GM12801 (cell line): Measurements from ENCODE around the gene YPEL1.

Experiments
- TF ChIP-seq, protein P1 (sequence below): IDR thresholded peaks from one replicate; pipeline ENCODE4 v1.5.1; 2011; ENCODE audit warnings: control low read depth; ENCODE audit not compliant: insufficient read length; ENCODE audit errors: extremely low read depth

YPEL1 gene

DNA sequence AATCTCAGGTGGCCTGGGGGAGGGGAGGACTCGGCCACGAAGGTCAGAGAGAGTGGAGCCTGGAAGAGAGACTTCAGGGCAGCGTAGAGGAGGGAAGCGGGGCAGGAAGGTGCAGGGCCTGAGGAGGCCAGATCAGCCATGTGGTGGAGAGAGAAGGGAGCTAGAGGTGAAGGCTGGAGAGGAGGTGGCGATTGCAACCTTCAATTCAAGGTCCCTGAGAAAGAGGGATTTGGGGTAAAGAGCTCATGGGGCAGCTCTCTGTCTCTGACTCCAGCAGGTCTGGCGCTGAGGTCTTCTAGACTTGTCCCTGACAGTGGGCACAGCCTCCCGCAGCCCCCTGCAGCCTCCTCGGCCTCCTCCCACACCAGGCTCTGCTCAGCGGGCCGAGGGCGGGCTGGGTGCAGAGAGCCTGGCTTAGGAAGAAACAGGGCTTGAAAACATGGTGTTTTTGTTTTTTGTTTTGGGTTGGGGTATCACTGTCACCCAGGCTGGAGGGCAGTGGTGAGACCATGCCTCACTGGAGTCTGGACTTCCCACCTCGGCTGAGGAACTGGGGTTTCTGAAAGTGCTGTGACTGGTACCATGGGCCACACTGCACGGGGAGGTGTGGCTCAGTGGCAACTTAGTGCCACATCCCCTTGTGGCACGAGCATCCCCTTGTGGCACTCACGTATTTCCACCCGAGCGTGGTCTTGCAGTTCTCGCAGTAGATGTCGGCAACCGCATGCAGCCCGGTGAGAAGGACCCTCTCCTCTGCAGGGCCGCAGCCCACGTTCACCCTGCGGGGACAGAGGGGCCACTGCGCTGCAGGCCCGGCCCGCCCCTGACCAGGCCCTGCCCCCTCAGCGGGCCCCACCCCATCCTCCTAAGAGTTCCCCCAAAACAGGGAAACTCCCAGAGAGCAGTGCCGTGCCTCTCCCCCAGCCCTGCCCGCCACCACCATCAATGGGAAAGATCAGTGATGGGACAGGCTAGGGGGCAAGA, 32.6 kb downstream of the YPEL1 start:
- TF ChIP-seq, protein P1, sequence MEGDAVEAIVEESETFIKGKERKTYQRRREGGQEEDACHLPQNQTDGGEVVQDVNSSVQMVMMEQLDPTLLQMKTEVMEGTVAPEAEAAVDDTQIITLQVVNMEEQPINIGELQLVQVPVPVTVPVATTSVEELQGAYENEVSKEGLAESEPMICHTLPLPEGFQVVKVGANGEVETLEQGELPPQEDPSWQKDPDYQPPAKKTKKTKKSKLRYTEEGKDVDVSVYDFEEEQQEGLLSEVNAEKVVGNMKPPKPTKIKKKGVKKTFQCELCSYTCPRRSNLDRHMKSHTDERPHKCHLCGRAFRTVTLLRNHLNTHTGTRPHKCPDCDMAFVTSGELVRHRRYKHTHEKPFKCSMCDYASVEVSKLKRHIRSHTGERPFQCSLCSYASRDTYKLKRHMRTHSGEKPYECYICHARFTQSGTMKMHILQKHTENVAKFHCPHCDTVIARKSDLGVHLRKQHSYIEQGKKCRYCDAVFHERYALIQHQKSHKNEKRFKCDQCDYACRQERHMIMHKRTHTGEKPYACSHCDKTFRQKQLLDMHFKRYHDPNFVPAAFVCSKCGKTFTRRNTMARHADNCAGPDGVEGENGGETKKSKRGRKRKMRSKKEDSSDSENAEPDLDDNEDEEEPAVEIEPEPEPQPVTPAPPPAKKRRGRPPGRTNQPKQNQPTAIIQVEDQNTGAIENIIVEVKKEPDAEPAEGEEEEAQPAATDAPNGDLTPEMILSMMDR, result no peak

DNA sequence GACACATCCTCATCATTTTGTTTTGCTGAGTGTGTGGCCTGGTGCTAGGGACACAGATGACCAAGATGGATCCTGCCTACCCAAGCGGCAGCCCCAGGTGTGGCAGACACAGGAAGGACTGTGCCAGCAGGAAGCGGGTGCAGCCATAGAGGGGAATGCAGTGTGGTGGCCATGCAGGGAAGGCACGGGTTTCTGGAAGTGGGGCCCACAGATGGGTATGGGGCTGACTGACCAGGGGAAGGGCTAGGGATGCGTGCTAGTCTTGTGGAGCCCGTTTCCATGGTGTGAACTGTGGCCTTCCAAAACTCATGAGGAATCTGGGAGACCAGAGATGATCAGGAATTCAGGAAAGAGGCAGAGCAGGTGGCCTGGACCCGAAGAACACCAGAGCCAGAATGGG, 33.5 kb downstream of the YPEL1 start:
- TF ChIP-seq, protein P1, result no peak

DNA sequence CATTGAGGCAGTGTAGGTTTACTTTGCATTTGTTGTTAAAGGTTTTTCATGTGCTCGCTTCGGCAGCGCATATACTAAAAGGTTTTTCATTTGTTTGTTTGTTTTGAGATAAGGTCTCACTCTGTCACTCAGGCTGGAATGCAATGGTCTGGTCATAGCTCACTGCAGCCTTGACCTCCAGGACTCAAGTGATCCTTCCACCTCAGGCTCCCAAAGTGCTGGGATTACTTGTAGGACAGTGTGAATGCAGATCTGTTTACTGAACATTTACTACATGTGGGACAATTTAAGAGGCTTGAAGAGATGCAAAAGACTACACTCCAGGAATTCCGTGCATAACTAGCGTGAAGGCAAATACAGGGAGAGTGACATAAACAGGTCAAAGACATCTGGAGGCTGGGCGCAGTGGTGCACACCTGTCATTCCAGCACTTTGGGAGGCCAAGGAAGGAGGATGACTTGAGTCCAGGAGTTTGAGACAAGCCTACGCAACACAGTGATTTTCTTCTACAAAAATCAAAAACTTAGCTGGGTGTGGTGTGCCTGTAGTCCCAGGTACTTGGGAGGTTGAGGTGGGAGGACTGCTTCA, 34.1 kb downstream of the YPEL1 start:
- TF ChIP-seq, protein P1, result no peak

DNA sequence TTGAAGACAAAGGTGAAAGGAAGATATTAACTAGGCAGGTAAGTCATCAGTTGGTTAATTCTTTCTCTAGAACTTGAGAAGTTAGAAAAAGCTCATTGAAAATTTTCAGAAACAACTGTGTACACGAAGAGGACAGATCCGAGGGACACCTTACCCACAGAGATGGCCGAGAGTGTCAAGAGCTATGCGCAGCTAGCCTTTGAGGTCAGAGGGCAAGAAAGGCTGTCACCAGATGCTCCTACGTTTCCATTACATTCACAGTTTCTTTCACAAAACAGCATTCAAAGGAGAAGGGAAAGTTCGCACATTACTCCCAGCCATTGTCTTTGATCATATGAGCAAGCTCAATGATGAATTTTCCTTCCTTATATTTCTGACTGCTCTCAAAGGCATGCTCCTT, 34.8 kb downstream of the YPEL1 start:
- TF ChIP-seq, protein P1, result no peak

DNA sequence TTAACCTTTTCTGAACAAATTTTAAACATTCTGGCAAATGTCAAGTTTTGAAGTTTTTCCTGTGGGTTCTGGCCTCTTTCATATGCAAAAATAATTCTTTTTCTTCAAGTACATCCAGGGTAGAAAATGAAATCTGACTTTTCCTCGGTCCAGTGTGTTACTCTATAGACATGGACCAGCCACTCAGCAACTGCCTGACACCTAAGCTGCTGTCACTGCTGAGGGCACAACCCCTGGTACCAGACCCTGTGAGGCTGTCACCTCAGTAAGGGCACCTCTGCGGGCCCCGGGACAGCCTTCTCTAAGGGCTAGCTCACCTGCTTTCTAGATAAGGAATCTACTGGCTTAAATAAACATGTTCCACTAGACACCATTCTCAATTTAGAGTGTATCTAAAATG, 36.0 kb downstream of the YPEL1 start:
- TF ChIP-seq, protein P1, result no peak

DNA sequence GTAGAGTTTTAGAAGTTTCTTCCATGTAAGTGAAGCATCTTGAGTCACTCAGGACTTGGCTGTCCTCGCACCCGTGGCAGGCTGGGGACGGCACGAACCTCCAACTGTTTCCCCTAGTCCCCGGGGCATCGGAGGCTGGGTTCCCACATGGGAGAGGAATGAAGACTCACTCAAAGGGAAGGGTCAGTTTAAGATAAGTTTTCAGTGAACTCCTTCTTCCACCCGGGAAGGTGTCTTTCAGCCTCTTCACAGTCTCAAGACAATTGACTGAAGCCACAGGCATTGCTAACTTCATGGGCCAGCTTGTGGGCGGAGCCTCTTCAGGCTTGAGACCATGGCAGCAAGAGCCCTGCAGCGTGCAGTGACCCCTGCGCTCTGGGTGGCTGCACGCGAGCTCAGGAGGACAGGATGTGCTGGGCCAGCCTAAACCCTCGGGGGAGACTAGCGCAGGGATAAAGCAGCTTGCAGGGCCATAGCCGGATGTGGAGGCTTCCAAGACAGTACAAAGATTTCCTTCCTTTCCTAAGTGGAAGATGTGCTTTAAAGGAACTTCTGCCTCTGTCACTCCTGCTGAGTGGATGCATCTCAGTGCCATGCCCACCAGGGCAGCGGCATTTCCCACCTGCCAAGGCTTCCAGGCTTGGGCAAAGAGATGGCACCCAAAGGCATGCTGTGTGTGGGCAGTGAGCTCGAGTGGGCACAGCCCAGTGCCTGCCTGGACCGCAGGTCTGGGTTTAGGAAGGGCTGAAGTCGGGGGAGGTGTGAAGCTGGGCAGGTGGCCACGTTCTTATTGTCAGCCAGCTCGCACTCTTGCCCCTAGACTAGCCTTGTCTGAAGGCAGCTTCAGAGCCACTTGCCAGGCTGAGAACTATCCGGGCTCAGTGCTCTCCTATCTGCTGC, 36.9 kb downstream of the YPEL1 start:
- TF ChIP-seq, protein P1, result no peak

DNA sequence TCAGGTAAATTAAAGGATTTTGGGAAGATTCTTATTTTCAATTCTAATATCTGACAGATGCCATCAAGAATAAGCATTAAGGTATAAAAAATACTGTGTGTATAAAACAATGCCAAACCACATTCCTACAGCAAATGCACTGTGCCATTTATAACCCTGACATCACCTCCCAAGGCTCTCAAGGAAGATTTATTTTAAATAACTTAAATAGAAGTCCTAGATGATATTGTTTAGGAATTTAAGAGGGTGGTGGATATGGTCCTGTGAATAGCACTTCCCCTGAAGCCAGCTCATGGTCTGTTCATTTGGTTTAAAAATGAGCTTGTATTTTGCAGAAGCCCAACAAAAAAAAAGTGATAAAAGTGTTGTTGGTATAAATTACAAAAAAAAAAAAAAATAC, 37.7 kb downstream of the YPEL1 start:
- TF ChIP-seq, protein P1, result no peak
